G401.6 (cell line): Measurements from ENCODE around the gene KRTAP20-4.

Source experiments
- FAIRE-seq: peaks from 2 replicates; lab custom pipeline; 2012; peaks lifted over from hg19 to GRCh38; lab: Jason Lieb, UNC

The KRTAP20-4 gene

GRCh38 chr21:30620522-30620921, at the start of gene KRTAP20-4:
TSS of gene KRTAP20-4 (plus strand) at chr21:30620627.
- FAIRE-seq, result no peak

GRCh38 chr21:30577766-30578165, 42.7 kb upstream of the KRTAP20-4 start:
- no peak for FAIRE-seq

- FAIRE-seq, result no peak
These were observed 41.1 kb upstream of the KRTAP20-4 start for GRCh38 chr21:30579346-30579745.

GRCh38 chr21:30580132-30580531, 40.3 kb upstream of the KRTAP20-4 start:
- no peak for FAIRE-seq

GRCh38 chr21:30582870-30583269, 37.6 kb upstream of the KRTAP20-4 start:
- FAIRE-seq, result no peak

GRCh38 chr21:30590297-30590696, 30.1 kb upstream of the KRTAP20-4 start, which contains the start of gene KRTAP22-2:
TSS of gene KRTAP22-2 (minus strand) at chr21:30590397.
- FAIRE-seq, result no peak

GRCh38 chr21:30592140-30592539, 28.3 kb upstream of the KRTAP20-4 start, which contains the start of gene KRTAP6-3:
TSS of gene KRTAP6-3 (plus strand) at chr21:30592440. CDS start at chr21:30592446, 6 bp downstream.
- FAIRE-seq, result no peak

GRCh38 chr21:30598802-30599201, 21.6 kb upstream of the KRTAP20-4 start, which contains the start of gene KRTAP6-2:
TSS of gene KRTAP6-2 (minus strand) at chr21:30598902. CDS start at chr21:30598874, 28 bp downstream.
- no peak for FAIRE-seq

GRCh38 chr21:30600787-30601186, 19.6 kb upstream of the KRTAP20-4 start, which contains the start of gene KRTAP22-1:
TSS of gene KRTAP22-1 (plus strand) at chr21:30601087.
- no peak for FAIRE-seq

- no peak for FAIRE-seq
These were observed 14.5 kb upstream of the KRTAP20-4 start for GRCh38 chr21:30605968-30606367.

GRCh38 chr21:30612132-30612531, 8.3 kb upstream of the KRTAP20-4 start:
- no peak for FAIRE-seq

- no peak for FAIRE-seq
These were observed 6.6 kb upstream of the KRTAP20-4 start, which contains the start of gene KRTAP6-1 for GRCh38 chr21:30613836-30614235. TSS of gene KRTAP6-1 (minus strand) at chr21:30613930. CDS start at chr21:30613904, 26 bp downstream.

- FAIRE-seq, result no peak
These were observed 5.2 kb upstream of the KRTAP20-4 start for GRCh38 chr21:30615199-30615598.

GRCh38 chr21:30616125-30616524, 4.3 kb upstream of the KRTAP20-4 start, which contains the start of gene KRTAP20-1:
TSS of gene KRTAP20-1 (plus strand) at chr21:30616425. CDS start at chr21:30616455, 30 bp downstream.
- FAIRE-seq, result no peak

- no peak for FAIRE-seq
These were observed 347 bp upstream of the KRTAP20-4 start for GRCh38 chr21:30620080-30620479.

- FAIRE-seq, result no peak
These were observed 2.9 kb downstream of the KRTAP20-4 start for GRCh38 chr21:30623362-30623761.

GRCh38 chr21:30625449-30626165, 5.2 kb downstream of the KRTAP20-4 start:
- no peak for FAIRE-seq

- FAIRE-seq, result no peak
These were observed 7.7 kb downstream of the KRTAP20-4 start for GRCh38 chr21:30628109-30628508.

- no peak for FAIRE-seq
These were observed 8.8 kb downstream of the KRTAP20-4 start for GRCh38 chr21:30629200-30629599.

- no peak for FAIRE-seq
These were observed 14.5 kb downstream of the KRTAP20-4 start, which contains the start of gene KRTAP20-2 for GRCh38 chr21:30634906-30635305. TSS of gene KRTAP20-2 (plus strand) at chr21:30635206. CDS start at chr21:30635264, 58 bp downstream.

- FAIRE-seq, result no peak
These were observed 18.3 kb downstream of the KRTAP20-4 start for GRCh38 chr21:30638686-30639085.

- FAIRE-seq, result no peak
These were observed 22.1 kb downstream of the KRTAP20-4 start, which contains the start of gene KRTAP20-3 for GRCh38 chr21:30642564-30642963. TSS of gene KRTAP20-3 (plus strand) at chr21:30642864.

- FAIRE-seq, result no peak
These were observed 26.5 kb downstream of the KRTAP20-4 start for GRCh38 chr21:30646904-30647414.
